ENCODE data around the gene HSPH1. TPM values are rescaled to one million over a fixed set of nuclear protein-coding genes. Genes with fewer than 3 reads are reported as not detected.
"Not testable (repeated sequence)": the region's sequence is repeated elsewhere in the genome, so short reads cannot be mapped to it uniquely, and the experiment has no call there.

HSPH1 gene
- total RNA-seq, 3 donors from 2014 or later = 24.3 to 80.0 (median 44.0) TPM

DNA sequence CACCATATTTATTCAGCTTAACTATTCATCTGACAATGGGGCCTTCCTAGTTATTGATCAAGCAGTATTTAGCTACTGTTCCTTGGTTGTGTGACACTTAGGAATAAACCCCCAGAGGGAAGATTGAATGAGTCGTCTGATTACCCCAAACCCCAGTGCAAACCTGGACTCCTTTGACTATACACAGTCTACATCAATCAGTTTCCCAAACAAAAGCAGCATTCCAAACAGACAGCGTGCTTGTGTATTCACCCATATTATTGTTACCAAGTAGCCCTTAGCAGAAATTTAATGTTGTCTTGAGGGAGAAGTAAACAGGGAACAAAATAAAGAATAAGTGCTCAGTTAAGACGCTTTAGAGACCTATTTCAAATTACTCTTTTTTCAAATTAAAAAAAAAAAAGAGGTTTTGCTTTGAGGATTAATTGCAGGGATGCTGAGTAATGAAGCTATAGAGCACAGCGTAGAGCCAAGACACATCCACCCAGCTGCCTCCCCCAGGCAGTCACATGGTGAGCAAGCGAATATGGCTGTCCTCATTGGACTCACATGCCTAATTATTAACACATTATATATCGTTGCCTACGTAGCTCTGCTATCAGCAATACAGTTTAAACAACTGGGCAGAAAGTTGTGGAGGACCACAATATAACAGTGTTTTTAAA lies 23.4 kb upstream of the HSPH1 start:
- intact Hi-C loops (cut with DNase I, micrococcal nuclease) = no loop called here
- DNase-seq (no peak), ATAC-seq (no peak)
- H3K4me1 ChIP-seq (ENCODE audit: low read depth) = no peaks in the 10 kb centered on the region
- no peaks in the 10 kb centered on the region for H3K36me3 ChIP-seq (ENCODE audit: low read depth)
- TF ChIP-seq, protein P1, sequence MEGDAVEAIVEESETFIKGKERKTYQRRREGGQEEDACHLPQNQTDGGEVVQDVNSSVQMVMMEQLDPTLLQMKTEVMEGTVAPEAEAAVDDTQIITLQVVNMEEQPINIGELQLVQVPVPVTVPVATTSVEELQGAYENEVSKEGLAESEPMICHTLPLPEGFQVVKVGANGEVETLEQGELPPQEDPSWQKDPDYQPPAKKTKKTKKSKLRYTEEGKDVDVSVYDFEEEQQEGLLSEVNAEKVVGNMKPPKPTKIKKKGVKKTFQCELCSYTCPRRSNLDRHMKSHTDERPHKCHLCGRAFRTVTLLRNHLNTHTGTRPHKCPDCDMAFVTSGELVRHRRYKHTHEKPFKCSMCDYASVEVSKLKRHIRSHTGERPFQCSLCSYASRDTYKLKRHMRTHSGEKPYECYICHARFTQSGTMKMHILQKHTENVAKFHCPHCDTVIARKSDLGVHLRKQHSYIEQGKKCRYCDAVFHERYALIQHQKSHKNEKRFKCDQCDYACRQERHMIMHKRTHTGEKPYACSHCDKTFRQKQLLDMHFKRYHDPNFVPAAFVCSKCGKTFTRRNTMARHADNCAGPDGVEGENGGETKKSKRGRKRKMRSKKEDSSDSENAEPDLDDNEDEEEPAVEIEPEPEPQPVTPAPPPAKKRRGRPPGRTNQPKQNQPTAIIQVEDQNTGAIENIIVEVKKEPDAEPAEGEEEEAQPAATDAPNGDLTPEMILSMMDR (IDR thresholded peaks at IDR 0.05) = no peak
- H3K9me3 ChIP-seq = no peaks in the 10 kb centered on the region
- H3K4me3 ChIP-seq = no peak overlapping the region

DNA sequence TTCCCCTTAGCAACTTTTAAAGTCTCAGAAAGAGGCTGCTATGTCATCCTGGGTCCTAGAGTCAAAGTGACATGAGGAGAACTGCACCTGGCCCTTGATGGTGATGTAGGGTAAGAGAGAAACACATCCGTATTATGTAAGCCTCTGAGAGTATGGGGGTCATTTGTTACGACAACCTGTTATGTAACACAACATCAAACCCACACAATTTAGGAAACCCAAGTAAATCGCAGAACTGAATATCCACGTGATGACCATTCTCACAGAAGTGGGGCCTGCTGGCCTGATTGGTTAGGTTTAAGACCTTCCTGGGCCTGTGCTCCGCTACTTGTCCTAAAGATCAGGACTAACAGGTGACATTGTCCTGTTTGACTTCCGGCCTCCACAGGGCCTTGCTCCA lies 22.7 kb upstream of the HSPH1 start:
- H3K4me3 ChIP-seq = no peak overlapping the region
- TF ChIP-seq, protein P1 (IDR thresholded peaks at IDR 0.05) = no peak
- no peaks in the 10 kb centered on the region for H3K9me3 ChIP-seq
- DNase-seq = no peak
- H3K4me1 ChIP-seq (ENCODE audit: low read depth) = no peaks in the 10 kb centered on the region
- no peak for ATAC-seq
- intact Hi-C loops (cut with DNase I, micrococcal nuclease) = no loop called here
- H3K36me3 ChIP-seq (ENCODE audit: low read depth) = no peaks in the 10 kb centered on the region

DNA sequence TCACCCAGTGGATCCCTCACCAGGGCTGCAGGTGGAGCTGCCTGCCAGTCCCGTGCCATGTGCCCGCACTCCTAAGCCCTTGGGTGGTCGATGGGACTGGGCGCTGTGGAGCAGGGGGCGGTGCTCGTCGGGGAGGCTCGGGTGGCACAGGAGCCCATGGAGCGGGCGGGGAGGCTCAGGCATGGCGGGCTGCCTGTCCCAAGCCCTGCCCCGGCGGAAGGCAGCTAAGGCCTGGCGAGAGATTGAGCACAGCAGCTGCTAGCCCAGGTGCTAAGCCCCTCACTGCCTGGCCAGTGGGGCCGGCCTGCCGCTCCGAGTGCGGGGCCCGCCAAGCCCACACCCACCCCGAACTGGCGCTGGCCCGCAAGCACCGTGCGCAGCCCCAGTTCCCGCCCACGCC lies 21.3 kb upstream of the HSPH1 start:
- intact Hi-C loops (cut with DNase I, micrococcal nuclease) = no loop called here
- TF ChIP-seq, protein P1 (IDR thresholded peaks at IDR 0.05) = no peak
- DNase-seq (no peak), ATAC-seq (no peak)
- no peaks in the 10 kb centered on the region for H3K9me3 ChIP-seq
- H3K4me1 ChIP-seq (ENCODE audit: low read depth) = no peaks in the 10 kb centered on the region
- H3K36me3 ChIP-seq (ENCODE audit: low read depth) = no peaks in the 10 kb centered on the region
- H3K4me3 ChIP-seq = no peak overlapping the region

DNA sequence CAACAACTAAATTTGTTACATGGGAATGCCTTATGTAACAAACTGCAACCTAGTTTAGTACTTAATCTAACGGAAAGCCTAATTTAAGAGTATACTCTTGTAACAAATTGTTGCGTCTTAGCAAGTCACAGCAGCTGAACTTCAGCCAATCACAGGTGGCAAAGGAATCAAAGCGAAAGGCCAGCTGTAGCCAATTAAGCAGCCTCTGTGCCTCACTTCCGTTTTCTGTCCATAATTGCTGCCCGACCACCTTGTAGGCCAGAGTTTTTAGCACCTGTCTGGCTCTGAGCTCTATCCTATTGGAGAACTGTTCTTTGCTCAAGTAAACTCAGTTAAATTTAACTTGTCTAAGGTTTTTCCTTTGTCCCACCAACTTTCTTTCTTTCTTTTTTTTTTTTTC lies 18.1 kb upstream of the HSPH1 start:
- intact Hi-C loops (cut with DNase I, micrococcal nuclease) = no loop called here
- H3K4me3 ChIP-seq = no peak overlapping the region
- H3K36me3 ChIP-seq (ENCODE audit: low read depth) = no peaks in the 10 kb centered on the region
- no peaks in the 10 kb centered on the region for H3K4me1 ChIP-seq (ENCODE audit: low read depth)
- no peaks in the 10 kb centered on the region for H3K9me3 ChIP-seq
- TF ChIP-seq, protein P1 (IDR thresholded peaks at IDR 0.05) = no peak
- DNase-seq (no peak), ATAC-seq (no peak)

DNA sequence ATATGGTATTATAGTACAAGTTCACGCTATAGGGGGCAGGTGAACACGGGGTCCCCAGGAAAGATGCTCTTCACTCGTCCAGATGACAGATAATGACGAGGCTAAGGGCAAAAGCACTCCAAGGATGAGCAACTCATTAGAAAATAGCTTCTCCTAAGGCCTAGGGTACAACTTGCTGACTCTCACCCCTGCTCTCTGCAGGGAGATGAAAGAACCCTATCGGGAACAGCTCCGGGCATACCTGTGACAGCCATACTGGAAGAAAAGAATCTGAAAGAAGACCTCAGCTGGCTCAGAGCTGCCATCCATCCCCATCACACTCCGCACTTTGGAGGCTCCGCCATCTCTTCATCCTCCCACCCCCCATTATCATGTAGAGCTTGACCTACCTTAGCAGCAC lies 17.5 kb upstream of the HSPH1 start:
- no peaks in the 10 kb centered on the region for H3K36me3 ChIP-seq (ENCODE audit: low read depth)
- no peak for ATAC-seq
- no peak overlapping the region for H3K4me3 ChIP-seq
- no peak for DNase-seq
- TF ChIP-seq, protein P1 (IDR thresholded peaks at IDR 0.05) = no peak
- no peaks in the 10 kb centered on the region for H3K9me3 ChIP-seq
- H3K4me1 ChIP-seq (ENCODE audit: low read depth) = no peaks in the 10 kb centered on the region
- intact Hi-C loops (cut with DNase I, micrococcal nuclease) = no loop called here

DNA sequence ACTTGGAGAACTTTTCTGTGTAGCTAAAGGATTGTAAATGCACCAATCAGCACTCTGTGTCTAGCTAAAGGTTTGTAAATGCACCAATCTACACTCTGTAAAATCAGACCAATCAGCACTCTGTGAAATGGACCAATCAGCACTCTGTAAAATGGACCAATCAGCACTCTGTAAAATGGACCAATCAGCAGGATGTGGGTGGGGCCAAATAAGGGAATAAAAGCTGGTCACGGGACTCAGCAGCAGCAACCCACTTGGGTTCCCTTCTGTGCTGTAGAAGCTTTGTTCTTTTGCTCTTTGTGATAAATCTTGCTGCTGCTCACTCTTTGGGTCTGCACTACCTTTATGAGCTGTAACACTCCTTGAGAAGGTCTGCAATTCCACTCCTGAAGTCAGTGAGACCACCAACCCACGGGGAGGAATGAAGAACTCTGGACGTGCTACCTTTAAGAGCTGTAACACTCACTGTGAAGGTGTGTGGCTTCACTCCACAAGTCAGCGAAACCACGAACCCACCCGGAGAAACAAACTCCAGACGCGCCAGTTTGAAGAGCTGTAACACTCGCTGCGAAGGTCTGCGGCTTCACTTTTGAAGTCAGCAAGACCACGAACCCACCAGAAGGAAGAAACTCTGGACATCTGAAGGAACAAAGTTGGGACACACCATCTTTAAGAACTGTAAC lies 16.2 kb upstream of the HSPH1 start:
- intact Hi-C loops (cut with DNase I, micrococcal nuclease); H3K36me3 ChIP-seq (ENCODE audit: low read depth); H3K9me3 ChIP-seq; H3K4me1 ChIP-seq (ENCODE audit: low read depth); DNase-seq; H3K4me3 ChIP-seq; ATAC-seq: not testable (repeated sequence)

Data from mucosa of descending colon (tissue), 3 donors.